Kasumi-1 (cell line): ENCODE data around the gene ALX3.

Source experiments
- DNase-seq, 2 experiments: peaks; one replicate each; lab custom pipeline; 2025; lab: John Stamatoyannopoulos, UW

The ALX3 gene

GRCh38 chr1:110065841-110066240 lies 4.6 kb downstream of the ALX3 start:
- no peak for DNase-seq

GRCh38 chr1:110064576-110065337 lies 5.7 kb downstream of the ALX3 start:
- no peak for DNase-seq

- DNase-seq = no peak
These were observed 6.7 kb downstream of the ALX3 start for GRCh38 chr1:110063781-110064180.

GRCh38 chr1:110062612-110063011 lies 7.9 kb downstream of the ALX3 start:
- no peak for DNase-seq

- no peak for DNase-seq
These were observed 9.1 kb downstream of the ALX3 start for GRCh38 chr1:110061341-110061740.

- DNase-seq = no peak
These were observed 9.8 kb downstream of the ALX3 start for GRCh38 chr1:110060662-110061060.

- peak; percentile 48 to 49 for DNase-seq
These were observed 10.3 kb downstream of the ALX3 start for GRCh38 chr1:110060034-110060661.

- DNase-seq = no peak
These were observed 11.2 kb downstream of the ALX3 start for GRCh38 chr1:110059133-110059863.

- DNase-seq = no peak
These were observed 11.9 kb downstream of the ALX3 start for GRCh38 chr1:110058591-110058990.

GRCh38 chr1:110057963-110058518 lies 12.4 kb downstream of the ALX3 start:
- no peak for DNase-seq

- no peak for DNase-seq
These were observed 13.7 kb downstream of the ALX3 start for GRCh38 chr1:110056776-110057175.

- DNase-seq = no peak
These were observed 14.2 kb downstream of the ALX3 start for GRCh38 chr1:110056285-110056683.

- no peak for DNase-seq
These were observed 14.8 kb downstream of the ALX3 start for GRCh38 chr1:110055493-110056284.

GRCh38 chr1:110053552-110054428 lies 16.7 kb downstream of the ALX3 start:
- peak; percentile 16 to 53 for DNase-seq

GRCh38 chr1:110051262-110051648 lies 19.2 kb downstream of the ALX3 start:
- DNase-seq = no peak

GRCh38 chr1:110050602-110051261 lies 19.7 kb downstream of the ALX3 start:
- no peak for DNase-seq

GRCh38 chr1:110049801-110050601 lies 20.5 kb downstream of the ALX3 start:
- no peak for DNase-seq

- DNase-seq = no peak
These were observed 21.4 kb downstream of the ALX3 start for GRCh38 chr1:110048923-110049601.

GRCh38 chr1:110048240-110048639 lies 22.2 kb downstream of the ALX3 start:
- no peak for DNase-seq
